ENCODE results near the gene ZSCAN10. TPM values are rescaled to one million over a fixed set of nuclear protein-coding genes. Genes with fewer than 3 reads are reported as not detected.
"Not testable (repeated sequence)": the region's sequence is repeated elsewhere in the genome, so short reads cannot be mapped to it uniquely, and the experiment has no call there.

The ZSCAN10 gene
- total RNA-seq, 1 donor from 2014 or later = not detected

DNA sequence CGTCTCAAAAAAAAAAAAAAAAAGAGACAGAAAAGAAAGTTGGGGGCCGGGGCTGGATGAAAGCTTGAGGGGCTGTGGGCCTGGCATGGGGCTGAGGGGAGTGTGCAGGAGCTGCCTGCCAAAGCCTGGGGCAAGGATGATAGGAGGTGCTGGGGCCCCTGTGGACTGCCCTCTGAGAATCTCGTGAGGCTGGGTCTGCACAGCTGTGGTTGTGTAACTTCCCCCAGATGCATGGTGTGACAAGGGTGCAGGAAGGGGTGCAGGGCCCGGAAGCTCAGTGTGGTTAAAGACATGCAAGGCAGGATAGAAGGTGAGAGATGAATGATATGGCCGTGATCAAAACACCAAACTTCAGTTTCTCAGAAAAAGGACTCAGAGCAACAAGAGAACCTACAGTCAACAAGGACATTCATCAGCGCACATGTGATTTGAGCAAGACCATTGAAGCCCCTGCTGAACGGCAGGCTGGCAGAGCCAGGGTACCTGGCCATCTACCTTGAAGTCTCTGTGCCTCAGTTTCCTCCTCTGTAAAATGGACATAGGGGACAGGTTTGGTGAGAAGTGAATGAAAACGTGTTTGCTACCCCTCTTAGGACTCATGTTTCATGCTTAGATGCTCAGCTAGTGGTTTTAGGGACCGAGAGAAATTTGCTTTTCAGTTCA, 24.1 kb downstream of the ZSCAN10 start:
- no peak overlapping the region for H3K27ac Mint-ChIP-seq (ENCODE audit: unreplicated experiment)
- H3K9me3 Mint-ChIP-seq = no peaks in the 10 kb centered on the region
- TF ChIP-seq, protein P1, sequence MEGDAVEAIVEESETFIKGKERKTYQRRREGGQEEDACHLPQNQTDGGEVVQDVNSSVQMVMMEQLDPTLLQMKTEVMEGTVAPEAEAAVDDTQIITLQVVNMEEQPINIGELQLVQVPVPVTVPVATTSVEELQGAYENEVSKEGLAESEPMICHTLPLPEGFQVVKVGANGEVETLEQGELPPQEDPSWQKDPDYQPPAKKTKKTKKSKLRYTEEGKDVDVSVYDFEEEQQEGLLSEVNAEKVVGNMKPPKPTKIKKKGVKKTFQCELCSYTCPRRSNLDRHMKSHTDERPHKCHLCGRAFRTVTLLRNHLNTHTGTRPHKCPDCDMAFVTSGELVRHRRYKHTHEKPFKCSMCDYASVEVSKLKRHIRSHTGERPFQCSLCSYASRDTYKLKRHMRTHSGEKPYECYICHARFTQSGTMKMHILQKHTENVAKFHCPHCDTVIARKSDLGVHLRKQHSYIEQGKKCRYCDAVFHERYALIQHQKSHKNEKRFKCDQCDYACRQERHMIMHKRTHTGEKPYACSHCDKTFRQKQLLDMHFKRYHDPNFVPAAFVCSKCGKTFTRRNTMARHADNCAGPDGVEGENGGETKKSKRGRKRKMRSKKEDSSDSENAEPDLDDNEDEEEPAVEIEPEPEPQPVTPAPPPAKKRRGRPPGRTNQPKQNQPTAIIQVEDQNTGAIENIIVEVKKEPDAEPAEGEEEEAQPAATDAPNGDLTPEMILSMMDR (conservative IDR thresholded peaks at IDR 0.05) = no peak
- no peak overlapping the region for H3K4me3 Mint-ChIP-seq
- H3K27me3 Mint-ChIP-seq (ENCODE audit: low read depth) = peaks cover 40% of the 10 kb centered on the region
- no peak for DNase-seq (ENCODE audit: low read depth, low spot score)
- H3K36me3 Mint-ChIP-seq (ENCODE audit: low read depth) = no peaks in the 10 kb centered on the region
- no peaks in the 10 kb centered on the region for H3K4me1 Mint-ChIP-seq

DNA sequence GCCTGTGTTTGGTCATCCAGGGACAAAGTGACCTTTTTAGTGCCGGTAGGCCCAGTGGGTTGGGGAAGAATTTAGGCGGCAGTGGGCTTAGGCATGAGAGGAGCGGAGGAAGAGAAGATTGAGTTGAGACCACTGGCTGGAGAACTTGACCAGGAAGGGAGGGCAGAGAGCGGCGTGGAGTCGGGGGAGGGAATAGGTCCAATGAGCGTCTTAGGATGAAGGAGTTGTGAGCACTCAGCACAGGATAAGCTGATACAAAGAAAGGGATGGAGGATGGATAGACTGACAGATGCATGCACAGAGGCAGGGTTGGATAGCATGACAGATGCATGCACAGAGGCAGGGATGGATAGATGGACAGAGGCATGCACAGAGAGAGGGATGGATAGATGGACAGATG, 25.6 kb downstream of the ZSCAN10 start:
- Mint-ChIP-seq H3K4me3 (no peak overlapping the region), H3K4me1 (no peaks in the 10 kb centered on the region), H3K27me3 (ENCODE audit: low read depth) (peaks cover 31% of the 10 kb centered on the region), H3K27ac (ENCODE audit: unreplicated experiment) (no peak overlapping the region), H3K9me3 (no peaks in the 10 kb centered on the region), H3K36me3 (ENCODE audit: low read depth) (no peaks in the 10 kb centered on the region)
- TF ChIP-seq, protein P1 (conservative IDR thresholded peaks at IDR 0.05) = no peak
- DNase-seq (ENCODE audit: low read depth, low spot score) = no peak

DNA sequence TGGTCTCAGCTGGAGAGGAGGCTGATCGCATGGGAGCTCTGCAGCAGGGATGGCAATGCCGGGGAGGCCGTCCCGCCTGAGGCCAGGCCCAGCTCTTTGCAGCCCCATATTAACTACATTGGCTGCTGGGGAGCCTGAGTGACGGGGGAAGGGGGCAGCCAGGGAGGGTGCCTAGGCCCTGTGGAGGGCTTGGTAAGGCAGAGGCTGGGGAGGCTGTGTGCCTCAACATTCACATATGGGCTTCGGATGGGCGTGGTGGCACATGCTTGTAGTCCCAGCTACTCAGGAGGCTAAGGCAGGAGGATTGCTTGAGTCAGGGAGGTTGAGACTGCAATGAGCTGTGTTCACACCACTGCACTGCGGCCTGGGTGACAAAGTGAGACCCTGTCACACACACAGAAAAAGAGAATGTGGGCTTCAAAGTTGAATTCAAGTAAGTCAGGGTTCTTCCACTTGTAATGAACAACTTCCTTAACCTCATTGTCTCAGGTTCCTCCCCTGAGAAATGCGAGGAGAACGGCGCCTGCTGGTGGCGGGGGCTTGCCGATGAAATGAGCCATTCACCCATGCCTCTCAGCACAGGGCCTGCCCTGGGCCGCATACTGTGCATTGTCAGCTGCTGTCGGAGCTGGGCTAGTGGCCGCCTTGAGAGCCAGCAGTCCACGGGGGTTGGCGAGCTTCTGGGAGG, 26.4 kb downstream of the ZSCAN10 start:
- not testable (repeated sequence) for H3K27ac Mint-ChIP-seq (ENCODE audit: unreplicated experiment)
- peaks cover 28% of the 10 kb centered on the region for H3K27me3 Mint-ChIP-seq (ENCODE audit: low read depth)

DNA sequence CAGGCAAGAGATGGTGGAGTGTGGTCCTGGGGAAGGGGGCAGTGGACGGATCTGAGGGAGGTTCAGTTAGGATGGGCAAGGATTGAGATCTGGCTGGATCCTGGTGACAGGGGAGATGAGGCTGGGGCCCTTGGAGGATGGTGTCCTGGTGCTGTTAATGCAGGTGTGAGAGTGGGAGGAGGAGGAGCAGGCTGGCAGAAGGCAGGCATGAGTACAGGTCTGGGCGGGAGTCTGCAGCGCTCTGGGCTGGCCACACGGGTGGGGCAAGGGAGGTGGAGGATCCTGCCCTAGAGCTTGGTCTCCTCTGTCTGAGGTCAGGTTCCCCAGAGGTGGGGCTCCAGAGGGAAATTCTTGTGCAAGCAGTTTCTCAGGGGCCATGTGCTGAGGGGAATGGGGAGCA, 26.9 kb downstream of the ZSCAN10 start:
- H3K36me3 Mint-ChIP-seq (ENCODE audit: low read depth); H3K4me1 Mint-ChIP-seq; H3K27ac Mint-ChIP-seq (ENCODE audit: unreplicated experiment); DNase-seq (ENCODE audit: low read depth, low spot score); H3K4me3 Mint-ChIP-seq; H3K9me3 Mint-ChIP-seq: not testable (repeated sequence)
- peaks cover 26% of the 10 kb centered on the region for H3K27me3 Mint-ChIP-seq (ENCODE audit: low read depth)

More for the DNA sequence above, 26.4 kb downstream of the ZSCAN10 start:
- not testable (repeated sequence) for H3K4me3 Mint-ChIP-seq; DNase-seq (ENCODE audit: low read depth, low spot score); H3K9me3 Mint-ChIP-seq; H3K4me1 Mint-ChIP-seq; H3K36me3 Mint-ChIP-seq (ENCODE audit: low read depth)

DNA sequence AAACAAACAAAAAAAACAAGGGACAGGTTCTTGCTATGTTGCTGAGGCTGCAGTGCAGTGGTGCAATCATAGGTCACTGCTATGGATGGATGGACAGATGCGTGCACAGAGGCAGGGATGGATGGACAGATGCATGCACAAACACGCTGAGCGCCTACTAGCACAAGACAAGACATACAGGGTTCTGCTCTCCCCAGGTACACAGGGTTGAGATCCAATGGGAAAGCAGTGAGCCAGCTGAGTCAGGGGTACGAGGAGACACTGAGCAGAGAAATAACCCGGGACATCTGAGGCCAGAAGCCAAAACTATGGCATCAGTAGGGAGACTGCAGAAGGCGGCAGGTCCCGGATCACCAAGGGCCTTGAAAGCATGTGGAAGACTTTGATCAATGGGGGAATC, 27.4 kb downstream of the ZSCAN10 start:
- Mint-ChIP-seq H3K27me3 (ENCODE audit: low read depth) (peaks cover 21% of the 10 kb centered on the region), H3K36me3 (ENCODE audit: low read depth) (no peaks in the 10 kb centered on the region), H3K4me3 (no peak overlapping the region), H3K9me3 (no peaks in the 10 kb centered on the region), H3K4me1 (no peaks in the 10 kb centered on the region), H3K27ac (ENCODE audit: unreplicated experiment) (no peak overlapping the region)
- TF ChIP-seq, protein P1 (conservative IDR thresholded peaks at IDR 0.05) = no peak
- DNase-seq (ENCODE audit: low read depth, low spot score) = no peak

DNA sequence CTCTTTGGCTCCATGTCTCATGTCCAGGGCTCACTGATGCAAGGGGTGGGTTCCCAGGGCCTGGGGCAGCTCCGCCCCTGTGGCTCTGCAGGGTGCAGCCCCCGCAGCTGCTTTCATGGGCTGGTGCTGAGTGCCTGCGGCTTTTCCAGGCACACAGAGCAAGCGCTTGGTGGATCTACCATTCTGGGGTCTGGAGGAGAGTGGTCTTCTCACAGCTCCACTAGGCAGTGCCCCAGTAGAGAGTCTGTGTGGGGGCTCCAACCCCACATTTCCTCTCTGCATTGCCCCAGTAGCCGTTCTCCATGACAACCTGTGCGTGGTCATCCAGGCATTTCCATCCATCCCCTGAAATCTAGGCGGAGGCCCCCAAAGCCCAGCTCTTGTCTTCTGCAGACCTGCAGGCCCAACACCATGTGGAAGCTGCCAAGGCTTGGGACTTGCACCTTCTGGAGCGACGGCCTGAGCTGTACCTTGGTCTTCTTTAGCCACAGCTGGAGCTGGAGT, 28.4 kb downstream of the ZSCAN10 start:
- Mint-ChIP-seq H3K9me3 (no peaks in the 10 kb centered on the region), H3K27ac (ENCODE audit: unreplicated experiment) (no peak overlapping the region), H3K36me3 (ENCODE audit: low read depth) (no peaks in the 10 kb centered on the region), H3K4me1 (no peaks in the 10 kb centered on the region), H3K27me3 (ENCODE audit: low read depth) (peaks cover 20% of the 10 kb centered on the region), H3K4me3 (no peak overlapping the region)
- no peak for DNase-seq (ENCODE audit: low read depth, low spot score)
- TF ChIP-seq, protein P1 (conservative IDR thresholded peaks at IDR 0.05) = no peak

DNA sequence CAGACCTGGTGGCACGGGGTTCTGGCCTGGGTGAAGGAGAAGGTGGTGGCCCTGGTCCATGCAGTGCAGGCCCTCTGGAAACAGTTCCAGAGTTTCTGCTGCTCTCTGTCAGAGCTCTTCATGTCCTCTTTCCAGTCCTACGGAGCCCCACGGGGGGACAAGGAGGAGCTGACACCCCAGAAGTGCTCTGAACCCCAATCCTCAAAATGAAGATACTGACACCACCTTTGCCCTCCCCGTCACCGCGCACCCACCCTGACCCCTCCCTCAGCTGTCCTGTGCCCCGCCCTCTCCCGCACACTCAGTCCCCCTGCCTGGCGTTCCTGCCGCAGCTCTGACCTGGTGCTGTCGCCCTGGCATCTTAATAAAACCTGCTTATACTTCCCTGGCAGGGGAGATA, 29.9 kb downstream of the ZSCAN10 start:
- H3K4me3 Mint-ChIP-seq; H3K9me3 Mint-ChIP-seq; H3K27ac Mint-ChIP-seq (ENCODE audit: unreplicated experiment); DNase-seq (ENCODE audit: low read depth, low spot score); H3K4me1 Mint-ChIP-seq; H3K36me3 Mint-ChIP-seq (ENCODE audit: low read depth): not testable (repeated sequence)
- peaks cover 12% of the 10 kb centered on the region for H3K27me3 Mint-ChIP-seq (ENCODE audit: low read depth)
